GM12875 (cell line): ENCODE results near the gene ZNF638.

Source experiments
- H3K4me3 ChIP-seq: one replicate; pipeline ENCODE4 v1.5.1; 2011; ENCODE audit warnings: low read depth, low read length, control low read depth
- CTCF ChIP-seq: IDR thresholded peaks from 2 replicates; pipeline ENCODE4 v1.5.1; 2011; ENCODE audit warnings: low read depth, mild to moderate bottlenecking, control low read depth, inconsistent platforms, low read length, moderate library complexity, borderline replicate concordance; ENCODE audit not compliant: insufficient read depth

Gene ZNF638

GRCh38 chr2:71455011-71455740, 123.6 kb downstream of the ZNF638 start:
- H3K4me3 ChIP-seq = no peak overlapping the region
- TF ChIP-seq CTCF = no peak

DNA sequence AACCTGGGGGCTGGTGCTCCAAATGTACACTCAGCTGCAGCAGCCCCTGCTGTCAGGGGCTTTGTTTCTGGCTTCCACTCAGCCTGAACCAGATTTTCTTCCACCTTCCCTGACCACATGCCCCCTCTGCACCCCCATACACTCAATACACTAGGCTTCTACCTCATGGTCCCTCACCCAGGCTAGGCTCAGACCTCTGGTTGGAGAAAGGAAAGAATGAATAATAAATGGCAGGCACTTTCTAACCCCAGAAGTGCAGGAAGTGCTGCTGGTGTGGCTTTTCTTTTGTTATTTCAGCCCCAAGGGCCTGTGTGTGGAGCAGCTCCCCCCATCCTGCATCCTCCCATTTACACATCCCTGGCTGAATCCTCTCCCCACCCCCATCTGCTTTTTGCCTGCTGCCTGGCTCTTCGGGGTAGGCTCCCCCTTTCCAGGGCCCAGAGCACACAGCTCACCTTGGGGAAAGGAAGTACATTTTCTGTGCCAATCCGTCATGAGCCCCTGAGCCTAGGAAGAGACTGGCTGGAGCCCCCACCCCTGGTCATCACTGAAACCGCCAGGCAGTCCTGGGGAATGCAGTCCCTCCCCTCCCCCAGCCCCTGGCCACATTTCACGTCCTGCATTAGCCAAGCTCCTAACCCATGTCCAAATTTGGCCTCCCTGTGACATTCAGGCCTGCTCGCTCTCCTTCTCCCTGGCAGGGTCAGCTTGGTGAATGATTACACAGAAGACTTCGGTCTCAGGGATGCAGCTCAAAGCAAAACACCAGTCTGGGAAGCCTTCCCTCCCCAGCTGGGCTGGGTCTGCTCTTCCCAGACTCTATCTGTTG, 124.4 kb downstream of the ZNF638 start:
- no peak overlapping the region for H3K4me3 ChIP-seq

GRCh38 chr2:71456617-71457016, 125.0 kb downstream of the ZNF638 start:
- H3K4me3 ChIP-seq = no peak overlapping the region
- TF ChIP-seq CTCF = no peak

More for the DNA sequence above, 124.4 kb downstream of the ZNF638 start:
- TF ChIP-seq CTCF = no peak

- no peak for TF ChIP-seq CTCF
- no peak overlapping the region for H3K4me3 ChIP-seq
Measured at GRCh38 chr2:71457123-71457915, 125.7 kb downstream of the ZNF638 start.

DNA sequence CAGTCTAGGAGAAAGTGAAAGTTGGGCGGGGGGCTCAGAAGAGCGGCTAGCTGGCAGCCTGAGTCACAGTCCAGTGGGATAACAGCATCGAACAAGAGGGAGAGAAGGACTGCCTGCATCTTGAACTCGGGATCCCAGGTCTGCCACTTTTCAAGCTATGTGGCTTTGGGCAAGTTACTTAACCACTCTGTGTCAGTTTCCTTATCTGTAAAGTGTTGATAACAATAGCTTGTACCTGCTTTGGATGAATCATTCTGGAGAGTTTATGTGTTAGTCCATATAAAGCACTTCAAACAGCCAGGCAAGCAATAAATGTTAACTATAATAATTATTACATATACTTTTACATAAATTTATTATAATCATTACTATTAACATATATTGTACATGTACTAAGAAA, 126.3 kb downstream of the ZNF638 start:
- TF ChIP-seq CTCF = no peak
- H3K4me3 ChIP-seq = no peak overlapping the region

DNA sequence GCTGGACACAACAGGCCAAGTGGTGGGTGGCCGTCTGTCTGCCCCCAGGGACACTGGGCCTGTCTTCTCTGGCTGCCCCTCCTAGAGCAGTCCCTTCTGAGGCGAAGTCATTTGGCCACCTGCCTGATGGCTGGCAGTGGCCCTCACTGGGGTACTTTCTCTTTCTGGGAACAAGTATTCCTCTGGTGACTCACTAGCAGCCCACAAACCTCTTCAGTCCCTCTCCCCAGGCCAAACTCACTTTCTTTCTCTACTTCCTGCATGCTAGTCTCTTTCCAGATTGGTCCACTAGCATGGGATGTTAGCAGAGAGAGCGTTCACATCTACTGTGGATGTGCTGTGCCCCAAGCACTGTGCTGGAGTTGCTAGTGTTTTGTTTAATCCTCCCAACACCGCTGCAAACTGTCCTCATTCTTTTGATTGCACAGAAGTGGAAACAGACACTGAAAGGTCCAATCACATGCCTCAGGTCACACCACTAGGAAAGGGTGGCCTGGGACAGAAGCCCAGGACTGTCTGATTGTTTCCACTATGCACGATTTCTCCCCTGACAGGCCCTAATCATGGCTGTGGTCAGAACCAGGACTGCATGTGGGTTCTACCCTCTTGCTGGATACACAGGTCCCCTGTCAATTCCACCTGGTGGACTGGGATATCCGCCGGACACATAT, 127.0 kb downstream of the ZNF638 start:
- H3K4me3 ChIP-seq = no peak overlapping the region
- no peak for TF ChIP-seq CTCF
